HG03520 (cell line): ENCODE results near the gene TXLNA.

ENCODE experiments used
- ATAC-seq: cut with Tn5 transposase; IDR thresholded peaks from one replicate; pipeline ENCODE4 v1.9.1; 2021; ENCODE audit warnings: mild to moderate bottlenecking, moderate library complexity; ENCODE audit not compliant: unreplicated experiment

TXLNA gene

GRCh38 chr1:32182060-32182459 is 2.6 kb downstream of the TXLNA start:
- ATAC-seq: no peak

GRCh38 chr1:32184650-32185049 is 5.2 kb downstream of the TXLNA start:
- ATAC-seq: no peak

- ATAC-seq: no peak
These were observed 6.6 kb downstream of the TXLNA start for GRCh38 chr1:32186077-32186476.

- ATAC-seq: no peak
These were observed 7.0 kb downstream of the TXLNA start for GRCh38 chr1:32186491-32186890.

- no peak for ATAC-seq
These were observed 8.4 kb downstream of the TXLNA start for GRCh38 chr1:32187850-32188249.

- no peak for ATAC-seq
These were observed 12.9 kb downstream of the TXLNA start for GRCh38 chr1:32192220-32192948.

- no peak for ATAC-seq
These were observed 15.5 kb downstream of the TXLNA start for GRCh38 chr1:32194984-32195383.

GRCh38 chr1:32195531-32195930 is 16.1 kb downstream of the TXLNA start:
- ATAC-seq: no peak

GRCh38 chr1:32195972-32196823 is 16.7 kb downstream of the TXLNA start:
- ATAC-seq: no peak

GRCh38 chr1:32197074-32197473 is 17.6 kb downstream of the TXLNA start:
- no peak for ATAC-seq

GRCh38 chr1:32197837-32198236 is 18.4 kb downstream of the TXLNA start:
- no peak for ATAC-seq

- no peak for ATAC-seq
These were observed 19.0 kb downstream of the TXLNA start for GRCh38 chr1:32198237-32199042.

GRCh38 chr1:32199043-32199716 is 19.7 kb downstream of the TXLNA start:
- ATAC-seq: no peak

- ATAC-seq: no peak
These were observed 20.2 kb downstream of the TXLNA start for GRCh38 chr1:32199717-32200072.

- ATAC-seq: peak; percentile 35
These were observed 20.9 kb downstream of the TXLNA start, which contains the start of gene CCDC28B for GRCh38 chr1:32200226-32201010. Gene CCDC28B, plus strand, starts transcription at chr1:32200595. Its CDS starts 1,341 bp downstream, at chr1:32201936.

- no peak for ATAC-seq
These were observed 21.8 kb downstream of the TXLNA start for GRCh38 chr1:32201011-32201855.

GRCh38 chr1:32204943-32205361 is 25.5 kb downstream of the TXLNA start:
- no peak for ATAC-seq

- ATAC-seq: no peak
These were observed 26.2 kb downstream of the TXLNA start, which contains the start of gene IQCC for GRCh38 chr1:32205401-32206370. Gene IQCC, plus strand, starts transcription at chr1:32205671. Its CDS starts 11 bp downstream, at chr1:32205682.
